RPMI7951 (cell line): ENCODE measurements around the gene ATXN1L. TPM values are rescaled to one million over a fixed set of nuclear protein-coding genes. Genes with fewer than 3 reads are reported as not detected.
"Not testable (repeated sequence)": the region's sequence is repeated elsewhere in the genome, so short reads cannot be mapped to it uniquely, and the experiment has no call there.

Source experiments
- DNase-seq: peaks from one replicate; pipeline ENCODE4 v3.0.0-alpha.2; 2012; ENCODE audit warnings: low read depth
- total RNA-seq: library from RNA; depleted of rRNA; stranded (reverse); fragments of >200 nt; shearing (Covaris generic); gene quantifications from 2 replicates; pipeline ENCODE4 v1.2.3, GENCODE V29; 2014

The ATXN1L gene
- total RNA-seq, 1 experiment from 2014 or later, result 8.8 TPM

GRCh38 chr16:71852158-71852557 is 6.4 kb downstream of the ATXN1L start:
- DNase-seq, result no peak

GRCh38 chr16:71852561-71852960 is 6.8 kb downstream of the ATXN1L start:
- DNase-seq, result no peak

GRCh38 chr16:71853413-71853812 is 7.6 kb downstream of the ATXN1L start:
- no peak for DNase-seq

- DNase-seq, result peak; percentile 14
Measured at GRCh38 chr16:71854369-71854948, 8.7 kb downstream of the ATXN1L start.

- DNase-seq, result no peak
Measured at GRCh38 chr16:71855937-71856662, 10.3 kb downstream of the ATXN1L start.

GRCh38 chr16:71859762-71860521 is 14.2 kb downstream of the ATXN1L start:
- no peak for DNase-seq

GRCh38 chr16:71863995-71864394 is 18.2 kb downstream of the ATXN1L start:
- DNase-seq, result no peak

- DNase-seq, result no peak
Measured at GRCh38 chr16:71865173-71865863, 19.5 kb downstream of the ATXN1L start.

- DNase-seq, result not testable (repeated sequence)
Measured at GRCh38 chr16:71867175-71867574, 21.4 kb downstream of the ATXN1L start.

GRCh38 chr16:71867939-71868338 is 22.2 kb downstream of the ATXN1L start:
- DNase-seq, result no peak

GRCh38 chr16:71869089-71869488 is 23.3 kb downstream of the ATXN1L start:
- DNase-seq, result no peak

- DNase-seq, result no peak
Measured at GRCh38 chr16:71870818-71871217, 25.0 kb downstream of the ATXN1L start.

GRCh38 chr16:71873199-71873598 is 27.4 kb downstream of the ATXN1L start:
- DNase-seq, result no peak

- no peak for DNase-seq
Measured at GRCh38 chr16:71878911-71879310, 33.1 kb downstream of the ATXN1L start.

GRCh38 chr16:71880176-71880575 is 34.4 kb downstream of the ATXN1L start:
- DNase-seq, result no peak

- peak; percentile 70 for DNase-seq
Measured at GRCh38 chr16:71882505-71883167, 36.9 kb downstream of the ATXN1L start.

- DNase-seq, result peak; percentile 12
Measured at GRCh38 chr16:71883168-71883848, 37.5 kb downstream of the ATXN1L start.

GRCh38 chr16:71883849-71884638 is 38.3 kb downstream of the ATXN1L start, which contains the start of gene ZNF821:
ZNF821 (minus strand) TSS chr16:71884182; CDS start chr16:71879946, 4,236 bp downstream.
- peak; percentile 67 for DNase-seq

- no peak for DNase-seq
Measured at GRCh38 chr16:71885261-71885650, 39.5 kb downstream of the ATXN1L start.

- DNase-seq, result no peak
Measured at GRCh38 chr16:71889147-71889546, 43.4 kb downstream of the ATXN1L start.
